GM19328 (cell line): ENCODE results near the gene SMCHD1.
"Not testable (repeated sequence)": the region's sequence is repeated elsewhere in the genome, so short reads cannot be mapped to it uniquely, and the experiment has no call there.

Experiments
- ATAC-seq: cut with Tn5 transposase; IDR thresholded peaks from one replicate; pipeline ENCODE4 v1.9.1; 2021; ENCODE audit warnings: mild to moderate bottlenecking, moderate library complexity; ENCODE audit not compliant: unreplicated experiment

SMCHD1 gene

GRCh38 chr18:2809666-2810183 lies 154.2 kb downstream of the SMCHD1 start:
- not testable (repeated sequence) for ATAC-seq

- no peak for ATAC-seq
These were observed 155.9 kb downstream of the SMCHD1 start for GRCh38 chr18:2811416-2811815.

GRCh38 chr18:2814928-2815327 lies 159.4 kb downstream of the SMCHD1 start:
- ATAC-seq, result no peak

- no peak for ATAC-seq
These were observed 162.8 kb downstream of the SMCHD1 start for GRCh38 chr18:2818281-2818680.

DNA sequence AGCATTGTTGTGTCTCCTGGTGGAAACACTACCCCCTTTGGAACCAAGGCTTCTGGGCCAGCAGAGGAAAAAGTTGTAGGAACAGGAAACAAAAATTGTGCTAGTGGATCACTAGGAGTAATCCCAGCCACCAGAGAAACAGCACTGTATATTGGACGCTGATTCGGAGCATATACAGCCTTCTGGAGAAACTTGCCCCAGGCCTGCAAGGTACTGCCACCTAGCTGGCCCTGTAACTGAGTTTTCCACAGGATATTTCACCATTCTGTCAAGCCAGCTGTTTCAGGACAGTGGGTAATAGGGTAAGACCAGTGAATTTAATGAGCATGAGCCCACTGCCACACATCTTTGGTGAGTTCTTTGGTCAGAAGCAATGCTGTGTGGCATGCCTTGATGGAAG lies 166.2 kb downstream of the SMCHD1 start:
- ATAC-seq, result no peak

- no peak for ATAC-seq
These were observed 166.8 kb downstream of the SMCHD1 start for GRCh38 chr18:2822213-2822921.

DNA sequence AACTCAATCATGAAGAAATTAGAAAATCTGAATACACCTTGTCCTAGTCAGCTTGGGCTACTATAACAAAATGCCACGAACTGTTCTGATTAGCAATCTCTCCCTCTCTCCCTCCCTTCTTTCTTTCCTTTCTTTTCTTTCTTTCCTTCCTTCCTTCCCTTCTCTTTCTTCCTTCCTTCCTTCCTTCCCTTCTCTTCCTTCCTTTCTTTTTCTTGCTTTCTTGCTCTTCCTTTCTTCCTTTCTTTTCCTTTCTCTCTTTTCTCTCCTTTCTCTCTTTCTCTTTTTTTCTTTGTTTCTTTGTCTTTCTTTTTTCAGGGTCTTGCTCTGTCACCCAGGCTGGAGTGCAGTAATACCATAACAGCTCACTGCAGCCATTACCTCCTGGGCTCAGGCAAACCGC lies 167.7 kb downstream of the SMCHD1 start:
- no peak for ATAC-seq

GRCh38 chr18:2823966-2824365 lies 168.4 kb downstream of the SMCHD1 start:
- no peak for ATAC-seq

GRCh38 chr18:2824865-2825264 lies 169.3 kb downstream of the SMCHD1 start:
- no peak for ATAC-seq

GRCh38 chr18:2825613-2826175 lies 170.2 kb downstream of the SMCHD1 start:
- no peak for ATAC-seq

DNA sequence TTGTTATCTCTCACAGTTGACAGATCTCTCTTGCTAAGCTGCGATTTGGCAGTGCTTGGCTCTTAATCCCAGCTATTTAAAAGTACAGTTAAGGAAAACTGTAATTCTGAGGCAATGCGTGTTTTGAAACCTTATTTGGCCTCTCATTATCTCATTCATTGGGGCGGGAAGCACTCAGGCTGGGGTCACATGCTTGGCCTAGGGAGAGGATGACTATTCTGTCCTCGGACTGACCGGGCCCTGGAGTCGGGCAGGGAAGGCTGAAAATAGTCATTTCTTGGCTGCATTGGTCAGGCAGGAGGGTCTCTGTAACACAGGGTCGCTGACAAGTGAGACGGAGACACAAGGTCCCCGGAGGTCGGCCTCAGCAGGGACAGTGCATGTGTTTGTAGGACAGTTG lies 171.1 kb downstream of the SMCHD1 start:
- no peak for ATAC-seq

GRCh38 chr18:2827061-2827460 lies 171.5 kb downstream of the SMCHD1 start:
- no peak for ATAC-seq

GRCh38 chr18:2836118-2836517 lies 180.6 kb downstream of the SMCHD1 start:
- not testable (repeated sequence) for ATAC-seq

DNA sequence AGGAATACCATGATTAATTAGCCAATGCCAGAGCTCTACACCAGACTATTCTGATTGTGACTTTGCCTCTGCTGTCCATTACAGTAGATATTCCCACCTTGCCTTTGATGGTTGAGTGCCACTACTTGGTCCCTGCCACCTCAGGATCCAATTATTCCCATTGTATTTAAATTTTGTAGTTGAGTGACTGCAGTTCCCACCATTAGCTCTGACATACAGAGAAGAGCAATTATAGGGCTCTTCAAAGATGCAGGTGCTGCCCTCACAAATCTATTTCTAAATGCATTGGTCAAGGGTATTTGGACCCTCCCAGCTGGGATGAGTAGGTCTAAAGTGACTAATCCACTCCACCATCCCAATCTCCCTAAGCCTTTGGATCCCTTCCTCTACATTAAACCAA lies 181.8 kb downstream of the SMCHD1 start:
- ATAC-seq, result not testable (repeated sequence)

DNA sequence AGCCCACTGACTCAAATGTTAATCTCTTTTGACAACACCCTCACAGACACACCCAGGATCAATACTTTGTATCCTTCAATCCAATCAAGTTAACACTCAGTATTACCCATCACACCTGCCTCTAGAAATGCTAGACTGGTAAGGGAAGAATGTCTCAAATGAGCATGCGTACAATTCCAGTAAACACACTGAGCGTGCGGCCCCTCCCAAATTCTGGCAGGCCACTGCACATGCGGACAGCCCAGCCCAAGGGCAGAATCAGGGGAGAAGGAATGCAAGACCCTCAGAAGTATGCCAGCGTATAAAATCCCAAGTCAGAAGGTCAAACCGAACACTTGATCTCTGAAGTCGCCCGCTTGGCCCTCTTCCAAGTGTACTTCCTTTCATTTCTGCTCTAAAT lies 183.7 kb downstream of the SMCHD1 start:
- ATAC-seq, result no peak

DNA sequence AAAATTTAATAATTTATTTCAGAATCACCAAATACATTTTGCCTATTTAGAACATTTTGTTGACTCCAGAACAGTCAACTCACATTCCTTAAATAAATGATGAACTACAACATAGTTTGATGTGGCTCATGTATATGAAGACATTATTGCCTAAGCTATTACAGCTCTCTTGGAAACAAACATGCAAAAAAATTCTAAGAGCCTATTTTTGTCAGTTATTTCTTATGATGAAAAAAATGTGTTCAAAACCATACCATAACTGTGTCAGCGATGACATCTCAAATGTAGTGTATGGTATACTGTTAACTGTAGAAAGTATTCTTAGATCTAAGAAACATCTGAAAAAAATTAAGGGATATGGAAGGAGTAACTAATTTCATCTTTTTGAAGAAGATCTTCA lies 185.0 kb downstream of the SMCHD1 start:
- no peak for ATAC-seq

DNA sequence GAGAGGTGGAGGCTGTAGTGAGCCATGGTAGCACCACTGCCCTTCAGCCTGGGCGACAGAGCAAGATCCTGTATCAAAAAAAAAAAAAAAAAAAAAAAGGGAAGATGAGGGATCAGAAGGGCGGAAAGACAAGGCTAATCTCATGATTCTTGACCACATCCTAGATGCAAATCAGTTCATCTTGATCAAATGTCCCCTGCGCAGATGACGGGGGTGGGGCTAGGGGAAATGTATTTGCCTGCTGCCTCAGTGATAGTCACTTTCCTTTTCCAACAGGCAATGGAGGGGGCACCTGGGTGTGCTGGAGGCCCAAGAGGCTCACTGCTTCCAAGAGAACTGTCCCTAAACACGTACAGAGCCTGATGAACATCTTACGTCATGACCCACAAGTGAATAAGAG lies 187.6 kb downstream of the SMCHD1 start:
- ATAC-seq, result no peak

- ATAC-seq, result no peak
These were observed 189.6 kb downstream of the SMCHD1 start for GRCh38 chr18:2845172-2845571.

DNA sequence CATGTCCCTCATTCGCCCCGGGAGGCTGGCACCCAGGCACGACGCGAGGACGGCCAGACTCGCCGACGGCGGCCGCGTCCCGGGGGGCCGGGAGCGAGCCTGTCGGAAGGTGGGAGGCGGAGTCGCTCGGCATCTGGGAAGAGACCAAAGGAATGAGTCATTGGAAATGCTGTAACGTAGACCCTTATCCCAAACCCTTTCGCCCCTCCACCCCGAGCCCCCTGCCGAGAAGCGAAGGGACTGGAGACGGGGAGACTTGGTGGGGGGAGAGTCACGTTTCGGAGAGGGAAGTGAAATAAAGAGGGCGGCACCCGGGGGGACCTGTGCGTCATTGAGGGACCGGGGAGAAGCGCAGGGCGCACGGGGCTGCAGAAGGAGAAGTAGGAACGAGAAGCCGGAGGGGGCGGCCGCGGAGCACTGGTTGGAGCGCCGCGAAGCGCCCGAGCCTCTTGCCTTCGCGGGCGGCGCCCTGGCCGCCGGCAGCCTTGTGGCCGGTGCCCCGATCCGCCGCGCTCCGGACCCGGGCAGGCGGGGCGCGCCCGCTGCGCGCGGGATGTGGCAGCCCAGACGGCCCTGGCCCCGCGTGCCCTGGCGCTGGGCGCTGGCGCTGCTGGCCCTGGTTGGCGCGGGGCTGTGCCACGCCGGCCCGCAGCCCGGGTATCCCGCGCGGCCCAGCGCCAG lies 191.2 kb downstream of the SMCHD1 start, which contains the start of gene EMILIN2:
EMILIN2 (plus strand) TSS at position 371 of the 681 bp plus-strand sequence; CDS start at position 554, 183 bp downstream.
- ATAC-seq, result peak; percentile 40

- ATAC-seq, result no peak
These were observed 192.1 kb downstream of the SMCHD1 start for GRCh38 chr18:2847317-2848246.
